GM12878 (cell line): ENCODE measurements around the gene APOBEC3H. TPM values are rescaled to one million over a fixed set of nuclear protein-coding genes. Genes with fewer than 3 reads are reported as not detected.
A peak's percentile ranks its signal among the peaks of the same experiment; 100 is the strongest.

Experiments
- ATF7 ChIP-seq: fragments of 450-650 bp; IDR thresholded peaks from 2 replicates; pipeline ENCODE4 v1.6.1; 2016; ENCODE audit warnings: low read depth, mild to moderate bottlenecking
- CREB1 ChIP-seq: IDR thresholded peaks from 2 replicates; pipeline ENCODE4 v1.6.1; 2012; ENCODE audit warnings: low read depth, mild to moderate bottlenecking, inconsistent platforms
- DPF2 ChIP-seq: fragments of 450-650 bp; IDR thresholded peaks from 2 replicates; pipeline ENCODE4 v1.6.1; 2017; ENCODE audit warnings: mild to moderate bottlenecking
- ESRRA ChIP-seq: IDR thresholded peaks from 2 replicates; pipeline ENCODE4 v1.6.1; 2012; ENCODE audit warnings: mild to moderate bottlenecking, low read length, improper control_type of control experiment
- MTA2 ChIP-seq: fragments of 450-650 bp; IDR thresholded peaks from 2 replicates; pipeline ENCODE4 v1.6.1; 2016; ENCODE audit warnings: low read depth, mild to moderate bottlenecking, moderate library complexity
- MYC ChIP-seq: IDR thresholded peaks from 2 replicates; pipeline ENCODE4 v1.6.1; 2011; ENCODE audit warnings: mild to moderate bottlenecking, low read length, moderate library complexity, inconsistent platforms; ENCODE audit not compliant: insufficient read depth, insufficient replicate concordance, insufficient read length, severe bottlenecking
- RB1 ChIP-seq: fragments of 450-650 bp; formaldehyde crosslinking; IDR thresholded peaks from 2 replicates; pipeline ENCODE4 v1.6.1; 2017; ENCODE audit warnings: mild to moderate bottlenecking, borderline replicate concordance
- RFX5 ChIP-seq: IDR thresholded peaks from 2 replicates; pipeline ENCODE4 v1.6.1; 2011; ENCODE audit warnings: low read depth, low read length, improper control_type of control experiment
- SIX5 ChIP-seq: IDR thresholded peaks from 2 replicates; pipeline ENCODE4 v1.6.1; 2011; ENCODE audit warnings: mild to moderate bottlenecking, low read depth, low read length, moderate library complexity; ENCODE audit not compliant: severe bottlenecking
- SMAD1 ChIP-seq: fragments of 450-650 bp; IDR thresholded peaks from 2 replicates; pipeline ENCODE4 v1.6.1; 2018; ENCODE audit warnings: mild to moderate bottlenecking, low read depth; ENCODE audit not compliant: partially characterized antibody
- SP1 ChIP-seq: IDR thresholded peaks from one replicate; pipeline ENCODE4 v1.6.1; 2011; ENCODE audit warnings: low read depth, low read length
- SRF ChIP-seq, 2 experiments: IDR thresholded peaks; 2 replicates each; pipeline ENCODE4 v1.6.1; 2011; ENCODE audit warnings: low read depth in 2 of 2, low read length in 2 of 2, mild to moderate bottlenecking in 1 of 2, moderate library complexity in 1 of 2
- ZBED1 ChIP-seq: IDR thresholded peaks from 2 replicates; pipeline ENCODE4 v1.6.1; 2016; ENCODE audit warnings: borderline replicate concordance
- ZNF207 ChIP-seq: fragments of 450-650 bp; IDR thresholded peaks from 2 replicates; pipeline ENCODE4 v1.6.1; 2014; ENCODE audit warnings: antibody characterized with exemption, mild to moderate bottlenecking, borderline replicate concordance
- polyA plus RNA-seq, 11 experiments: library from polyadenylated mRNA; depleted of rRNA in 4 of 11; unstranded in 6 of 11; stranded (reverse) in 5 of 11; fragments of >200 nt; fragmentation: Nextera tagmentation in 4 of 11; fragmentation: Illumina TruSeq in 1 of 11; extraction: Ambion mirVana in 4 of 11; extraction: Trizol in 1 of 11; gene quantifications; 1 replicate in 1 of 11; 2 replicates in 10 of 11; pipeline versions ENCODE4 v1.2.1 to v1.2.3, GENCODE V29; 2011 to 2016; ENCODE audit warnings: inconsistent platforms in 2 of 11, missing spikeins in 2 of 11, low read depth in 1 of 11
- total RNA-seq, 4 experiments: library from RNA; depleted of rRNA in 3 of 4; stranded (reverse); fragments of >200 nt in 3 of 4; fragmentation: Illumina TruSeq in 1 of 4; extraction: Trizol in 1 of 4; gene quantifications; 2 replicates each; pipeline versions ENCODE4 v1.2.1 to v1.2.3, GENCODE V29; 2013 to 2021
- TF ChIP-seq, protein P1 (sequence below): fragments of 450-650 bp; IDR thresholded peaks from 2 replicates; pipeline ENCODE4 v1.6.1; 2018; ENCODE audit warnings: mild to moderate bottlenecking, low read depth, moderate library complexity; ENCODE audit not compliant: partially characterized antibody
- TF ChIP-seq, protein P2 (sequence below): fragments of 450-650 bp; IDR thresholded peaks from 2 replicates; pipeline ENCODE4 v1.6.1; 2017; ENCODE audit warnings: mild to moderate bottlenecking, low read depth, inconsistent platforms; ENCODE audit not compliant: poor library complexity, severe bottlenecking
- TF ChIP-seq, protein P3 (sequence below): fragments of 450-650 bp; IDR thresholded peaks from 2 replicates; pipeline ENCODE4 v1.6.1; 2016; ENCODE audit warnings: mild to moderate bottlenecking
- TF ChIP-seq, protein P4 (sequence below): fragments of 450-650 bp; IDR thresholded peaks from 2 replicates; pipeline ENCODE4 v1.6.1; 2016; ENCODE audit warnings: mild to moderate bottlenecking, moderate library complexity, borderline replicate concordance

The APOBEC3H gene
- total and polyA plus RNA-seq, 10 of the 15 experiments (the other 5 are each of a cell fraction or from before 2014, with no cell fraction given), result 7.5 to 23.0 (median 14.8) TPM

DNA sequence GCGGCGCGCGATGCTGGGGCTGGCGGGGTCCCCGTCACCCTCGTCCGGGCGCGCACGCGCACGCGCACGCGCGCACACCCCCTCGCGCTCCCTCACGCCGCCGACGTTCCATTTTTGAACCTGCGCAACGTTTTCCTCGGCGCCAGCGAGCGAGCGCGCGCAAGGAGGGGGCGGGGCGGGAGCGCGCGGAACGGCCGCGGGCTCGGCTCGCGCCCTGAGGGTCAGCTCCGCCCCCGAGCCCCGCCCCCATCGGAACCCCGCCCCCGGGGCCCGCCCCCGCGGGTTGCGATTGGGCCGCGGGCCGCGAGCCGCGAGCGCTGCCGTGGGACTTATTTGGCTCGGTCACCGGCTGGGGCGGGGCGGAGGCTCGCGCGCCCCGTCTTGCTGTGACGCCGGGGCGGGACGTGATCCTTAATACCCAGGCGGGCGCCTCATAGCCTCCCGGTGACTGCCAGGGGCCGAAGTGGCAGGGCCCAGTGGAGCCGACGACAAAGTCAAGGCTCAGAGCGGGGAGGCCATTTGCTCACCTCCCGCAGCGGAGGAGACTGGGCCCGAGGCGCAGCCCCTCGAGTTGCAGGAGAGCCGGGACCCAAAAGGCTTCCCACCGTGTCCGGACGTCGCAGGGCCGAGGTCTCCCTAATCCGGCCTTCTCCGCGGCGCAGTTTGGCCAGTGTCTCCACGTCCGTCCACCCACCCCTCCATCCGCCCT lies 55.6 kb downstream of the APOBEC3H start, which contains the start of gene CBX7 (continued):
- no peak for TF ChIP-seq RFX5
- TF ChIP-seq, protein P1, sequence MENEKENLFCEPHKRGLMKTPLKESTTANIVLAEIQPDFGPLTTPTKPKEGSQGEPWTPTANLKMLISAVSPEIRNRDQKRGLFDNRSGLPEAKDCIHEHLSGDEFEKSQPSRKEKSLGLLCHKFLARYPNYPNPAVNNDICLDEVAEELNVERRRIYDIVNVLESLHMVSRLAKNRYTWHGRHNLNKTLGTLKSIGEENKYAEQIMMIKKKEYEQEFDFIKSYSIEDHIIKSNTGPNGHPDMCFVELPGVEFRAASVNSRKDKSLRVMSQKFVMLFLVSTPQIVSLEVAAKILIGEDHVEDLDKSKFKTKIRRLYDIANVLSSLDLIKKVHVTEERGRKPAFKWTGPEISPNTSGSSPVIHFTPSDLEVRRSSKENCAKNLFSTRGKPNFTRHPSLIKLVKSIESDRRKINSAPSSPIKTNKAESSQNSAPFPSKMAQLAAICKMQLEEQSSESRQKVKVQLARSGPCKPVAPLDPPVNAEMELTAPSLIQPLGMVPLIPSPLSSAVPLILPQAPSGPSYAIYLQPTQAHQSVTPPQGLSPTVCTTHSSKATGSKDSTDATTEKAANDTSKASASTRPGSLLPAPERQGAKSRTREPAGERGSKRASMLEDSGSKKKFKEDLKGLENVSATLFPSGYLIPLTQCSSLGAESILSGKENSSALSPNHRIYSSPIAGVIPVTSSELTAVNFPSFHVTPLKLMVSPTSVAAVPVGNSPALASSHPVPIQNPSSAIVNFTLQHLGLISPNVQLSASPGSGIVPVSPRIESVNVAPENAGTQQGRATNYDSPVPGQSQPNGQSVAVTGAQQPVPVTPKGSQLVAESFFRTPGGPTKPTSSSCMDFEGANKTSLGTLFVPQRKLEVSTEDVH, result no peak
- TF ChIP-seq, protein P2, sequence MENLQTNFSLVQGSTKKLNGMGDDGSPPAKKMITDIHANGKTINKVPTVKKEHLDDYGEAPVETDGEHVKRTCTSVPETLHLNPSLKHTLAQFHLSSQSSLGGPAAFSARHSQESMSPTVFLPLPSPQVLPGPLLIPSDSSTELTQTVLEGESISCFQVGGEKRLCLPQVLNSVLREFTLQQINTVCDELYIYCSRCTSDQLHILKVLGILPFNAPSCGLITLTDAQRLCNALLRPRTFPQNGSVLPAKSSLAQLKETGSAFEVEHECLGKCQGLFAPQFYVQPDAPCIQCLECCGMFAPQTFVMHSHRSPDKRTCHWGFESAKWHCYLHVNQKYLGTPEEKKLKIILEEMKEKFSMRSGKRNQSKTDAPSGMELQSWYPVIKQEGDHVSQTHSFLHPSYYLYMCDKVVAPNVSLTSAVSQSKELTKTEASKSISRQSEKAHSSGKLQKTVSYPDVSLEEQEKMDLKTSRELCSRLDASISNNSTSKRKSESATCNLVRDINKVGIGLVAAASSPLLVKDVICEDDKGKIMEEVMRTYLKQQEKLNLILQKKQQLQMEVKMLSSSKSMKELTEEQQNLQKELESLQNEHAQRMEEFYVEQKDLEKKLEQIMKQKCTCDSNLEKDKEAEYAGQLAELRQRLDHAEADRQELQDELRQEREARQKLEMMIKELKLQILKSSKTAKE, result no peak
- no peak for TF ChIP-seq MYC
- TF ChIP-seq ZBED1, result no peak
- no peak for TF ChIP-seq SP1
- no peak for TF ChIP-seq SMAD1
- no peak for TF ChIP-seq ATF7
- no peak for TF ChIP-seq MTA2
- peak; percentile 84 to 93 for TF ChIP-seq SRF (IDR thresholded peaks at IDR 0.05; ENCODE audit: low read depth in 2 of 2, low read length in 2 of 2)
- TF ChIP-seq, protein P3, sequence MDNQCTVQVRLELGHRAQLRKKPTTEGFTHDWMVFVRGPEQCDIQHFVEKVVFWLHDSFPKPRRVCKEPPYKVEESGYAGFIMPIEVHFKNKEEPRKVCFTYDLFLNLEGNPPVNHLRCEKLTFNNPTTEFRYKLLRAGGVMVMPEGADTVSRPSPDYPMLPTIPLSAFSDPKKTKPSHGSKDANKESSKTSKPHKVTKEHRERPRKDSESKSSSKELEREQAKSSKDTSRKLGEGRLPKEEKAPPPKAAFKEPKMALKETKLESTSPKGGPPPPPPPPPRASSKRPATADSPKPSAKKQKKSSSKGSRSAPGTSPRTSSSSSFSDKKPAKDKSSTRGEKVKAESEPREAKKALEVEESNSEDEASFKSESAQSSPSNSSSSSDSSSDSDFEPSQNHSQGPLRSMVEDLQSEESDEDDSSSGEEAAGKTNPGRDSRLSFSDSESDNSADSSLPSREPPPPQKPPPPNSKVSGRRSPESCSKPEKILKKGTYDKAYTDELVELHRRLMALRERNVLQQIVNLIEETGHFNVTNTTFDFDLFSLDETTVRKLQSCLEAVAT, result no peak
- TF ChIP-seq DPF2, result peak; percentile 38
- TF ChIP-seq, protein P4, sequence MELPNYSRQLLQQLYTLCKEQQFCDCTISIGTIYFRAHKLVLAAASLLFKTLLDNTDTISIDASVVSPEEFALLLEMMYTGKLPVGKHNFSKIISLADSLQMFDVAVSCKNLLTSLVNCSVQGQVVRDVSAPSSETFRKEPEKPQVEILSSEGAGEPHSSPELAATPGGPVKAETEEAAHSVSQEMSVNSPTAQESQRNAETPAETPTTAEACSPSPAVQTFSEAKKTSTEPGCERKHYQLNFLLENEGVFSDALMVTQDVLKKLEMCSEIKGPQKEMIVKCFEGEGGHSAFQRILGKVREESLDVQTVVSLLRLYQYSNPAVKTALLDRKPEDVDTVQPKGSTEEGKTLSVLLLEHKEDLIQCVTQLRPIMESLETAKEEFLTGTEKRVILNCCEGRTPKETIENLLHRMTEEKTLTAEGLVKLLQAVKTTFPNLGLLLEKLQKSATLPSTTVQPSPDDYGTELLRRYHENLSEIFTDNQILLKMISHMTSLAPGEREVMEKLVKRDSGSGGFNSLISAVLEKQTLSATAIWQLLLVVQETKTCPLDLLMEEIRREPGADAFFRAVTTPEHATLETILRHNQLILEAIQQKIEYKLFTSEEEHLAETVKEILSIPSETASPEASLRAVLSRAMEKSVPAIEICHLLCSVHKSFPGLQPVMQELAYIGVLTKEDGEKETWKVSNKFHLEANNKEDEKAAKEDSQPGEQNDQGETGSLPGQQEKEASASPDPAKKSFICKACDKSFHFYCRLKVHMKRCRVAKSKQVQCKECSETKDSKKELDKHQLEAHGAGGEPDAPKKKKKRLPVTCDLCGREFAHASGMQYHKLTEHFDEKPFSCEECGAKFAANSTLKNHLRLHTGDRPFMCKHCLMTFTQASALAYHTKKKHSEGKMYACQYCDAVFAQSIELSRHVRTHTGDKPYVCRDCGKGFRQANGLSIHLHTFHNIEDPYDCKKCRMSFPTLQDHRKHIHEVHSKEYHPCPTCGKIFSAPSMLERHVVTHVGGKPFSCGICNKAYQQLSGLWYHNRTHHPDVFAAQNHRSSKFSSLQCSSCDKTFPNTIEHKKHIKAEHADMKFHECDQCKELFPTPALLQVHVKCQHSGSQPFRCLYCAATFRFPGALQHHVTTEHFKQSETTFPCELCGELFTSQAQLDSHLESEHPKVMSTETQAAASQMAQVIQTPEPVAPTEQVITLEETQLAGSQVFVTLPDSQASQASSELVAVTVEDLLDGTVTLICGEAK, result no peak
- no peak for TF ChIP-seq ESRRA
- TF ChIP-seq SIX5, result no peak
- 0 out of 2 replicates have a peak, but pooled peaks have one; percentile 48 for TF ChIP-seq ZNF207
- peak; percentile 52; the same call in 1 of the 2 replicates for TF ChIP-seq CREB1
- peak; percentile 35; the same call in 1 of the 2 replicates for TF ChIP-seq RB1
